Karpas-422 (cell line): ENCODE results near the gene ITGA4. TPM values are rescaled to one million over a fixed set of nuclear protein-coding genes. Genes with fewer than 3 reads are reported as not detected.

ENCODE experiments used
- DNase-seq: peaks from one replicate; pipeline ENCODE4 v3.0.0-alpha.2; 2015
- H2AFZ ChIP-seq: fragments of 200-600 bp; sonication (generic); 2 replicates; pipeline ENCODE4 v1.6.1; 2014; ENCODE audit warnings: antibody characterized with exemption, low read length, mixed read lengths
- H3K27ac ChIP-seq: fragments of 200-600 bp; sonication (generic); 2 replicates; pipeline ENCODE4 v1.5.1; 2014; ENCODE audit warnings: mild to moderate bottlenecking, low read length, moderate library complexity
- H3K27me3 ChIP-seq: fragments of 200-600 bp; sonication (generic); 2 replicates; pipeline ENCODE4 v1.6.1; 2014; ENCODE audit warnings: low read length, mixed read lengths
- H3K36me3 ChIP-seq: fragments of 200-600 bp; sonication (generic); 2 replicates; pipeline ENCODE4 v1.6.1; 2014; ENCODE audit warnings: low read length, mixed read lengths; ENCODE audit not compliant: insufficient read depth
- H3K4me1 ChIP-seq: fragments of 200-600 bp; sonication (generic); 2 replicates; pipeline ENCODE4 v1.6.1; 2014; ENCODE audit warnings: mild to moderate bottlenecking, low read length, mixed read lengths
- H3K4me2 ChIP-seq: fragments of 200-600 bp; sonication (generic); 2 replicates; pipeline ENCODE4 v1.6.1; 2014; ENCODE audit warnings: low read length, low read depth, mild to moderate bottlenecking; ENCODE audit not compliant: poor library complexity, severe bottlenecking
- H3K4me3 ChIP-seq: fragments of 200-600 bp; sonication (generic); 2 replicates; pipeline ENCODE4 v1.5.1; 2014; ENCODE audit warnings: mild to moderate bottlenecking, antibody characterized with exemption, low read length, mixed read lengths
- H3K79me2 ChIP-seq: fragments of 200-600 bp; sonication (generic); 2 replicates; pipeline ENCODE4 v1.6.1; 2014; ENCODE audit warnings: mild to moderate bottlenecking, low read length, mixed read lengths
- H3K9ac ChIP-seq: fragments of 200-600 bp; sonication (generic); 2 replicates; pipeline ENCODE4 v1.6.0; 2014; ENCODE audit warnings: low read length
- H3K9me2 ChIP-seq: fragments of 200-600 bp; sonication (generic), shearing (Covaris generic); replicated peaks from 2 replicates; pipeline ENCODE4 v1.6.0; 2014; ENCODE audit warnings: mild to moderate bottlenecking, low read length, moderate library complexity; ENCODE audit not compliant: insufficient read depth
- H3K9me3 ChIP-seq: fragments of 300-700, 200-600 bp; sonication (generic); 2 replicates; pipeline ENCODE4 v1.6.1; 2014; ENCODE audit warnings: low read length, mixed read lengths
- H4K20me1 ChIP-seq: fragments of 200-600 bp; sonication (generic); 2 replicates; pipeline ENCODE4 v1.6.1; 2014; ENCODE audit warnings: mild to moderate bottlenecking, antibody characterized with exemption, low read length, low read depth; ENCODE audit not compliant: insufficient read depth
- total RNA-seq: library from RNA; depleted of rRNA; stranded (reverse); fragments of >200 nt; shearing (Covaris generic); gene quantifications from 2 replicates; pipeline ENCODE4 v1.2.3, GENCODE V29; 2014; ENCODE audit warnings: low replicate concordance

The ITGA4 gene
- total RNA-seq, 1 experiment from 2014 or later, result 244 TPM

DNA sequence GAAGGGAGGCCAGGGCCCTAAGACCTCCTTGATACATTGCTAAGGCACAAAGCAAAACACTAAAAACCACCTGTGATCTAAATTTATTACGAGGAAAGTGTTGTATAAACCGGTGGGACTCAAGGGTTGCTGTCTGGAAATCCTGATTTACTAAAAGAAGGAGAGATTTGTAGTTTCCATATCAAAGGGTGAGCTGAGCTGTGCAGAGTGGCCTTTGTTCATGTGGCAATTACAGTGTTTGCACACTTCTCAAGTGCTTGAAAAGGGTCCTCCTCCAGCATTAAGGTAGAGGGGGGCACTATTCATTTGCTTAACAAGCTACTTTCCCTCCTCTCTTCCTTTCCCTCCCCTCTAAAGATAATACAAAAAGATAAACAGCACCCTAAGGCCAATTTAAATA lies 30.5 kb upstream of the ITGA4 start:
- peaks cover 31% of the 10 kb centered on the region for H3K4me1 ChIP-seq
- no peaks in the 10 kb centered on the region for H3K79me2 ChIP-seq
- no peak overlapping the region for H3K4me2 ChIP-seq
- H3K27me3 ChIP-seq, result no peaks in the 10 kb centered on the region
- H3K36me3 ChIP-seq, result no peaks in the 10 kb centered on the region
- no peaks in the 10 kb centered on the region for H4K20me1 ChIP-seq
- no peak overlapping the region for H3K4me3 ChIP-seq
- no peaks in the 10 kb centered on the region for H3K9me2 ChIP-seq
- no peak overlapping the region for H2AFZ ChIP-seq
- H3K27ac ChIP-seq, result no peak overlapping the region
- no peaks in the 10 kb centered on the region for H3K9me3 ChIP-seq
- DNase-seq, result no peak
- no peak overlapping the region for H3K9ac ChIP-seq

GRCh38 chr2:181430406-181431118 lies 26.6 kb upstream of the ITGA4 start:
- no peaks in the 10 kb centered on the region for H4K20me1 ChIP-seq
- H3K4me3 ChIP-seq, result no peak overlapping the region
- peak overlapping the region; percentile 37 for H3K27ac ChIP-seq
- no peaks in the 10 kb centered on the region for H3K9me2 ChIP-seq
- peak; percentile 89 for DNase-seq
- H3K4me2 ChIP-seq, result no peak overlapping the region
- H3K4me1 ChIP-seq, result peaks cover 14% of the 10 kb centered on the region
- peak overlapping the region; percentile 32; the same call in 1 of the 2 replicates for H2AFZ ChIP-seq
- H3K9ac ChIP-seq, result no peak overlapping the region
- no peaks in the 10 kb centered on the region for H3K36me3 ChIP-seq
- no peaks in the 10 kb centered on the region for H3K9me3 ChIP-seq
- H3K27me3 ChIP-seq, result no peaks in the 10 kb centered on the region
- H3K79me2 ChIP-seq, result no peaks in the 10 kb centered on the region

DNA sequence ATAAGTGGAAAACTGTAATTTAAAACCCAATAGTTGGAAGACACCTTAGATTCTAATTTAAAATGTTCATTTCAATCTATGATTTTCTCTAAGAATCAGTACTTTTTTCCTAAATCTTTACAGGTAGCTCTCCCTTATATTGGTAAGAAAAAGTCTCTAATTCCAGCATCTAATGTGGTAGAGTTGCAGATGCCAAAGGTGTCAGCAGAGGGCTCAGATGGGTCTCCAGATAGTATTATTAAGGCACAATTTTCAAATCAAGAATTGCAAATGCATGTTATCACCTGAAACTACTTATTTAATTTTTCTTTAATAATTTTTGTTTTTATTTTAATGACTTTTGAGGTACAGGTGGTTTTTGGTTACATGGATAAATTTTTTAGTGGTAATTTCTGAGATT lies 25.5 kb upstream of the ITGA4 start:
- Histone ChIP-seq H3K9ac (no peak overlapping the region), H3K4me3 (no peak overlapping the region), H3K27me3 (no peaks in the 10 kb centered on the region), H3K9me3 (no peaks in the 10 kb centered on the region), H3K27ac (peak overlapping the region; percentile 37; the same call in 1 of the 2 replicates), H3K9me2 (no peaks in the 10 kb centered on the region), H3K79me2 (no peaks in the 10 kb centered on the region), H4K20me1 (no peaks in the 10 kb centered on the region), H3K4me1 (peaks cover 14% of the 10 kb centered on the region), H2AFZ (no peak overlapping the region), H3K4me2 (no peak overlapping the region), H3K36me3 (no peaks in the 10 kb centered on the region)
- peak; percentile 59 for DNase-seq

DNA sequence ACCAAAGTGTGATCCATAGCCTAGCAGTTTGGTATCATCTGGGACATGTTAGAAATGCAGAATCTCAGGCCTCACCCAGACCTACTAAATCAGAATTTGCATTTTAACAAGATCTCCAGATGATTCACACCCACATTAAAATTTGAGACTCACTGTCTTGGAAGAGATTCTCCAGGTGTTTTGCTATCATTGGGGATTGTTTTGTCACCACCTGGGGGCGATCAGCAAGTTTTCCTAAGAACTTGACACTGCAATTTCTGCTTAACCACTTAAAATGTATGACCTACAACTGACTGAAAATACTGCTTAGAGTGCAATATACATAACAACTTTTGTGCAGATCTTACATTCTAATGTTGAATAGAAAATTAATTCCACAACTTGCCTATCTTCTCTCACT lies 18.9 kb upstream of the ITGA4 start:
- Histone ChIP-seq H3K4me1 (peaks cover 36% of the 10 kb centered on the region), H4K20me1 (no peaks in the 10 kb centered on the region), H3K27me3 (no peaks in the 10 kb centered on the region), H3K79me2 (no peaks in the 10 kb centered on the region), H3K27ac (peak overlapping the region; percentile 22; the same call in 1 of the 2 replicates), H2AFZ (peak overlapping the region; percentile 78; the same call in 1 of the 2 replicates), H3K9ac (0 out of 2 replicates have a peak overlapping the region, but pooled peaks have one; percentile 1), H3K36me3 (no peaks in the 10 kb centered on the region), H3K9me3 (no peaks in the 10 kb centered on the region), H3K4me3 (no peak overlapping the region), H3K4me2 (peak overlapping the region; percentile 36), H3K9me2 (no peaks in the 10 kb centered on the region)
- DNase-seq, result peak; percentile 75

DNA sequence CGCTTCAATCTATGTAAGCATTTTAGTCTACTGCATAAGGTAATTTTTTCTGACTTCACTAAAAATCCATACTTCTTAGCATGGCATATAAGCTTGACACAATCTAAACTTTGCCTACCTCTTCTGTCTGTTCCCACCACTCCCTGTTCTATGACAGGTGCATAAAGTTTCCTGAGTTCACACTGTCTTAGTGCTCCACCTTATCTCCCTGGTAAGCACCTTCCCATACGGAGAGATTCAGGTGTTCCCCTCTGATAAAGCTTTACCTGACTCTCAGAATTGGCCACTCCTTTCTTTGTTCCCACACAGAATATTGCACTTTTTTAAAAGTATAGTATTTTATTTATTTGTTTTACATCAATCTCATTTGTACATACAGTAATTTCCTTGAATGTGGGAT lies 16.8 kb upstream of the ITGA4 start:
- DNase-seq, result no peak
- H3K27me3 ChIP-seq, result no peaks in the 10 kb centered on the region
- no peak overlapping the region for H3K4me3 ChIP-seq
- no peaks in the 10 kb centered on the region for H3K9me3 ChIP-seq
- H3K9ac ChIP-seq, result no peak overlapping the region
- H3K9me2 ChIP-seq, result no peaks in the 10 kb centered on the region
- no peaks in the 10 kb centered on the region for H3K36me3 ChIP-seq
- H3K4me2 ChIP-seq, result no peak overlapping the region
- H2AFZ ChIP-seq, result no peak overlapping the region
- H3K27ac ChIP-seq, result no peak overlapping the region
- no peaks in the 10 kb centered on the region for H4K20me1 ChIP-seq
- peaks cover 43% of the 10 kb centered on the region for H3K4me1 ChIP-seq
- no peaks in the 10 kb centered on the region for H3K79me2 ChIP-seq

DNA sequence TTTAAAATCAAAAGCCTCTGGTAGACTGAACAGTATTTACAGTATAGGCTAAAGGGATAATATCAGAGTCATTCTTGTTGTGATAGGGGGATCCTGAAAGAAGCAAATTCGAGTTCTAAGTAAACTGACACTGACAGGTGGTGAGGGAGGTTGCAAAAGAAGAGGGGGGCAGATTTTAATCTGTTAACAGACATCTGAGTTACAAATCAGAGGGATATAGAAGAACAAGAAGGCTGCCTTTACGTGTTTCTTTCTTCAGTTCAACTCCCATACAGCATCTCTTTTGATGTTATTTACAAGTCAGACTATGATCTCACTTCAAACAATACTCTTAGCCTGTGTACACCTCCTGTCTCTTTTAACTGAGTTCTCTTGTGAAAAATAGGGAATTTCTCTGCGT lies 16.3 kb upstream of the ITGA4 start:
- no peaks in the 10 kb centered on the region for H3K36me3 ChIP-seq

GRCh38 chr2:181441670-181442069 lies 15.5 kb upstream of the ITGA4 start:
- H3K4me3 ChIP-seq, result no peak overlapping the region
- H3K9ac ChIP-seq, result no peak overlapping the region
- H4K20me1 ChIP-seq, result no peaks in the 10 kb centered on the region
- no peak overlapping the region for H2AFZ ChIP-seq
- no peak overlapping the region for H3K27ac ChIP-seq
- H3K27me3 ChIP-seq, result no peaks in the 10 kb centered on the region
- H3K4me2 ChIP-seq, result no peak overlapping the region
- DNase-seq, result no peak
- H3K79me2 ChIP-seq, result no peaks in the 10 kb centered on the region
- H3K36me3 ChIP-seq, result no peaks in the 10 kb centered on the region
- peaks cover 43% of the 10 kb centered on the region for H3K4me1 ChIP-seq
- no peaks in the 10 kb centered on the region for H3K9me3 ChIP-seq
- H3K9me2 ChIP-seq, result no peaks in the 10 kb centered on the region

More for the DNA sequence above, 16.3 kb upstream of the ITGA4 start:
- Histone ChIP-seq H3K79me2 (no peaks in the 10 kb centered on the region), H3K9me3 (no peaks in the 10 kb centered on the region), H3K9me2 (no peaks in the 10 kb centered on the region), H2AFZ (peak overlapping the region; percentile 10; the same call in 1 of the 2 replicates), H3K9ac (no peak overlapping the region), H3K4me3 (no peak overlapping the region), H4K20me1 (no peaks in the 10 kb centered on the region), H3K4me1 (peaks cover 43% of the 10 kb centered on the region), H3K27me3 (no peaks in the 10 kb centered on the region), H3K4me2 (no peak overlapping the region), H3K27ac (no peak overlapping the region)
- DNase-seq, result no peak

DNA sequence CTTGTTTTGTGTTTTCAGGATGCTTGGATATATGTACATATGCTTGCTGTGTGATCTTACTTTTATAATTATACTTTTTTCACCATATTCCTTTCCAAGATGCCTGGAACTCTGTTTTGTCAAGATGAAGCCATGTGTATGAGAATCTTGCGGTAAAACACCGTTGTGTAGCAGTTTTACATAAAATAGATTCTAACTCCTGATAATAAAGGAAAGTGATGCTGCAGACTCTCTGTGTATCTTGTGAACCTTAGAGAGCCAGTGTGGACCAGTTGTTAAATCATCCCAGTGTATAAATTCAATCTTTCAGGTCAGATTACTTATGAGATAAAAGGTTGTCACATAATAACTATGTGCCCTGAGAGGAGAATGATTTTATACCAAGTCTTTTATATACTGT lies 12.5 kb upstream of the ITGA4 start:
- Histone ChIP-seq H2AFZ (no peak overlapping the region), H3K9ac (no peak overlapping the region)

More for the DNA sequence above, 12.5 kb upstream of the ITGA4 start:
- no peak overlapping the region for H3K4me3 ChIP-seq
- H3K36me3 ChIP-seq, result no peaks in the 10 kb centered on the region
- no peak overlapping the region for H3K4me2 ChIP-seq
- H4K20me1 ChIP-seq, result no peaks in the 10 kb centered on the region
- peaks cover 14% of the 10 kb centered on the region for H3K4me1 ChIP-seq
- no peaks in the 10 kb centered on the region for H3K9me2 ChIP-seq
- H3K79me2 ChIP-seq, result no peaks in the 10 kb centered on the region
- no peak for DNase-seq
- no peak overlapping the region for H3K27ac ChIP-seq
- H3K9me3 ChIP-seq, result no peaks in the 10 kb centered on the region
- H3K27me3 ChIP-seq, result no peaks in the 10 kb centered on the region
